ENCODE results near the gene SNX25. TPM values are rescaled to one million over a fixed set of nuclear protein-coding genes. Genes with fewer than 3 reads are reported as not detected.

Gene SNX25
- total and polyA plus RNA-seq, 2 of the 13 experiments (the other 11 are each of a cell fraction or from before 2014, with no cell fraction given): 23.4 to 23.5 TPM

DNA sequence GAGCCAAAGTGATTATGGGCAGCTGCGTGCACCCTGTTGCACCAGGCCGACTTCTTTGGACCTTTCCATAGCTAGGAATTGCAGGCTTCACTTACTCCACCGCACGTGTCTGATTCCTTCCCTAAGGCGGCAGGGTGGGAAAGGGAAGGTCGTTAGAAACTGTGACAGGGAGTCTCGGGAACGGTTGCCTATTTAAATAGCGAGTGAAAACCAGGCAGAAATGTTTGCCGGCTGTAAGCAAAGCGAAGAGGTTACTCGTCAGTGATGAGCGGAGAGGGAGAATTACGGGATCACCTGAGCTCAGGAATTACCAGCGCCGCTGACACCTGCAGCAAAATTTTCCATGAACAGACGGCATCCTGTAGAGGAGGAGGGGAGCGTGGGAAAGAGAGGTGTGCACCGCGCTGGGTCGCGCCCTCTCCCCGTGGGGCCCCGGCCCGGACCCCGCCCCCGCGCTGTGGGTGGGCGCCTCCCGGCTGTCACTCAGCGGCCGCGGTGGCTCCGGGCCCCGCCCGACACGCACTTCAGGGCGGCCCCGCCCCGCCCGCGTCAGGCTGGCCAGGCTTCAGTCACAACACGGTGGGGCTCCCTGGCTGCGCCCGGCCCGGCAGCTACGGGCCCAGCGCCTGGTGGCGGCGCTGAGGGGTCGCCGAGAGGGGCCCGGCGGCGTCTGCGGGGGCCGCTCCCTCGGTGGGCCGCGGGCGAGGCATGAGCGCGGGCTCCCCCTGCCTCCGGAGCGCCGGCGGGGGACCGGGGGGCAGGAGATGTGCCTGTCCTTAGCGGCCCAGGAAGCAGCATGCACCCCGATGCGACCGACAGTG, at the start of gene SNX25 (continued):
- TF ChIP-seq, protein P1, sequence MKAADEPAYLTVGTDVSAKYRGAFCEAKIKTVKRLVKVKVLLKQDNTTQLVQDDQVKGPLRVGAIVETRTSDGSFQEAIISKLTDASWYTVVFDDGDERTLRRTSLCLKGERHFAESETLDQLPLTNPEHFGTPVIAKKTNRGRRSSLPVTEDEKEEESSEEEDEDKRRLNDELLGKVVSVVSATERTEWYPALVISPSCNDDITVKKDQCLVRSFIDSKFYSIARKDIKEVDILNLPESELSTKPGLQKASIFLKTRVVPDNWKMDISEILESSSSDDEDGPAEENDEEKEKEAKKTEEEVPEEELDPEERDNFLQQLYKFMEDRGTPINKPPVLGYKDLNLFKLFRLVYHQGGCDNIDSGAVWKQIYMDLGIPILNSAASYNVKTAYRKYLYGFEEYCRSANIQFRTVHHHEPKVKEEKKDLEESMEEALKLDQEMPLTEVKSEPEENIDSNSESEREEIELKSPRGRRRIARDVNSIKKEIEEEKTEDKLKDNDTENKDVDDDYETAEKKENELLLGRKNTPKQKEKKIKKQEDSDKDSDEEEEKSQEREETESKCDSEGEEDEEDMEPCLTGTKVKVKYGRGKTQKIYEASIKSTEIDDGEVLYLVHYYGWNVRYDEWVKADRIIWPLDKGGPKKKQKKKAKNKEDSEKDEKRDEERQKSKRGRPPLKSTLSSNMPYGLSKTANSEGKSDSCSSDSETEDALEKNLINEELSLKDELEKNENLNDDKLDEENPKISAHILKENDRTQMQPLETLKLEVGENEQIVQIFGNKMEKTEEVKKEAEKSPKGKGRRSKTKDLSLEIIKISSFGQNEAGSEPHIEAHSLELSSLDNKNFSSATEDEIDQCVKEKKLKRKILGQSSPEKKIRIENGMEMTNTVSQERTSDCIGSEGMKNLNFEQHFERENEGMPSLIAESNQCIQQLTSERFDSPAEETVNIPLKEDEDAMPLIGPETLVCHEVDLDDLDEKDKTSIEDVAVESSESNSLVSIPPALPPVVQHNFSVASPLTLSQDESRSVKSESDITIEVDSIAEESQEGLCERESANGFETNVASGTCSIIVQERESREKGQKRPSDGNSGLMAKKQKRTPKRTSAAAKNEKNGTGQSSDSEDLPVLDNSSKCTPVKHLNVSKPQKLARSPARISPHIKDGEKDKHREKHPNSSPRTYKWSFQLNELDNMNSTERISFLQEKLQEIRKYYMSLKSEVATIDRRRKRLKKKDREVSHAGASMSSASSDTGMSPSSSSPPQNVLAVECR (CRISPR knock-in tag; IDR thresholded peaks at IDR 0.05; ENCODE audit: borderline replicate concordance): peak; percentile 77; the same call in 1 of the 2 replicates
- TF ChIP-seq, protein P2, sequence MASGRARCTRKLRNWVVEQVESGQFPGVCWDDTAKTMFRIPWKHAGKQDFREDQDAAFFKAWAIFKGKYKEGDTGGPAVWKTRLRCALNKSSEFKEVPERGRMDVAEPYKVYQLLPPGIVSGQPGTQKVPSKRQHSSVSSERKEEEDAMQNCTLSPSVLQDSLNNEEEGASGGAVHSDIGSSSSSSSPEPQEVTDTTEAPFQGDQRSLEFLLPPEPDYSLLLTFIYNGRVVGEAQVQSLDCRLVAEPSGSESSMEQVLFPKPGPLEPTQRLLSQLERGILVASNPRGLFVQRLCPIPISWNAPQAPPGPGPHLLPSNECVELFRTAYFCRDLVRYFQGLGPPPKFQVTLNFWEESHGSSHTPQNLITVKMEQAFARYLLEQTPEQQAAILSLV (CRISPR knock-in tag; IDR thresholded peaks at IDR 0.05; ENCODE audit: borderline replicate concordance): no peak
- TF ChIP-seq NRL (CRISPR knock-in tag; IDR thresholded peaks at IDR 0.05; ENCODE audit: borderline replicate concordance): peak; percentile 40; the same call in 1 of the 2 replicates
- TF ChIP-seq ZNF224 (CRISPR knock-in tag; IDR thresholded peaks at IDR 0.05): 0 out of 2 replicates have a peak, but pooled peaks have one; percentile 27
- TF ChIP-seq STAG1 (CRISPR knock-in tag; IDR thresholded peaks at IDR 0.05): peak; percentile 25; the same call in 1 of the 2 replicates
- TF ChIP-seq, protein P3, sequence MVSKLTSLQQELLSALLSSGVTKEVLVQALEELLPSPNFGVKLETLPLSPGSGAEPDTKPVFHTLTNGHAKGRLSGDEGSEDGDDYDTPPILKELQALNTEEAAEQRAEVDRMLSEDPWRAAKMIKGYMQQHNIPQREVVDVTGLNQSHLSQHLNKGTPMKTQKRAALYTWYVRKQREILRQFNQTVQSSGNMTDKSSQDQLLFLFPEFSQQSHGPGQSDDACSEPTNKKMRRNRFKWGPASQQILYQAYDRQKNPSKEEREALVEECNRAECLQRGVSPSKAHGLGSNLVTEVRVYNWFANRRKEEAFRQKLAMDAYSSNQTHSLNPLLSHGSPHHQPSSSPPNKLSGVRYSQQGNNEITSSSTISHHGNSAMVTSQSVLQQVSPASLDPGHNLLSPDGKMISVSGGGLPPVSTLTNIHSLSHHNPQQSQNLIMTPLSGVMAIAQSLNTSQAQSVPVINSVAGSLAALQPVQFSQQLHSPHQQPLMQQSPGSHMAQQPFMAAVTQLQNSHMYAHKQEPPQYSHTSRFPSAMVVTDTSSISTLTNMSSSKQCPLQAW (CRISPR knock-in tag; IDR thresholded peaks at IDR 0.05): peak; percentile 56; the same call in 1 of the 2 replicates
- 0 out of 2 replicates have a peak, but pooled peaks have one; percentile 21 for TF ChIP-seq IRF2 (CRISPR knock-in tag; IDR thresholded peaks at IDR 0.05)
- no peak for TF ChIP-seq NFYB (CRISPR knock-in tag; IDR thresholded peaks at IDR 0.05)
- no peak for TF ChIP-seq ZNF317 (CRISPR knock-in tag; IDR thresholded peaks at IDR 0.05)
- TF ChIP-seq SALL1 (CRISPR knock-in tag; IDR thresholded peaks at IDR 0.05): peak; percentile 65; the same call in 1 of the 2 replicates
- TF ChIP-seq ZNF724P (CRISPR knock-in tag; IDR thresholded peaks at IDR 0.05; ENCODE audit: borderline replicate concordance): no peak
- TF ChIP-seq, protein P4, sequence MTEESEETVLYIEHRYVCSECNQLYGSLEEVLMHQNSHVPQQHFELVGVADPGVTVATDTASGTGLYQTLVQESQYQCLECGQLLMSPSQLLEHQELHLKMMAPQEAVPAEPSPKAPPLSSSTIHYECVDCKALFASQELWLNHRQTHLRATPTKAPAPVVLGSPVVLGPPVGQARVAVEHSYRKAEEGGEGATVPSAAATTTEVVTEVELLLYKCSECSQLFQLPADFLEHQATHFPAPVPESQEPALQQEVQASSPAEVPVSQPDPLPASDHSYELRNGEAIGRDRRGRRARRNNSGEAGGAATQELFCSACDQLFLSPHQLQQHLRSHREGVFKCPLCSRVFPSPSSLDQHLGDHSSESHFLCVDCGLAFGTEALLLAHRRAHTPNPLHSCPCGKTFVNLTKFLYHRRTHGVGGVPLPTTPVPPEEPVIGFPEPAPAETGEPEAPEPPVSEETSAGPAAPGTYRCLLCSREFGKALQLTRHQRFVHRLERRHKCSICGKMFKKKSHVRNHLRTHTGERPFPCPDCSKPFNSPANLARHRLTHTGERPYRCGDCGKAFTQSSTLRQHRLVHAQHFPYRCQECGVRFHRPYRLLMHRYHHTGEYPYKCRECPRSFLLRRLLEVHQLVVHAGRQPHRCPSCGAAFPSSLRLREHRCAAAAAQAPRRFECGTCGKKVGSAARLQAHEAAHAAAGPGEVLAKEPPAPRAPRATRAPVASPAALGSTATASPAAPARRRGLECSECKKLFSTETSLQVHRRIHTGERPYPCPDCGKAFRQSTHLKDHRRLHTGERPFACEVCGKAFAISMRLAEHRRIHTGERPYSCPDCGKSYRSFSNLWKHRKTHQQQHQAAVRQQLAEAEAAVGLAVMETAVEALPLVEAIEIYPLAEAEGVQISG (CRISPR knock-in tag; IDR thresholded peaks at IDR 0.05): peak; percentile 70
- TF ChIP-seq ZNF567 (CRISPR knock-in tag; IDR thresholded peaks at IDR 0.05; ENCODE audit: borderline replicate concordance): no peak
